Measurements from ENCODE around the gene EDN2.

The EDN2 gene

GRCh38 chr1:41516168-41517061 lies 31.9 kb upstream of the EDN2 start:
- peak overlapping the region; percentile 77 for H3K4me2 ChIP-seq (ENCODE audit: low read length, poor library complexity, severe bottlenecking)
- no peaks in the 10 kb centered on the region for H3K79me1 ChIP-seq (replicated peaks; ENCODE audit: low read length, poor library complexity, severe bottlenecking)
- no peak overlapping the region for H3K18ac ChIP-seq (ENCODE audit: low read depth in 1 of 2, low read length in 2 of 2)
- no peak overlapping the region for H2BK5ac ChIP-seq (ENCODE audit: low read depth, low read length, poor library complexity, severe bottlenecking)
- peak overlapping the region in 1 of 2 experiments; percentile 56 for H2BK12ac ChIP-seq (ENCODE audit: low read length in 2 of 2)
- H3K9me3 ChIP-seq (ENCODE audit: control insufficient read depth, low read length) = no peaks in the 10 kb centered on the region
- no peak overlapping the region for H2AFZ ChIP-seq (ENCODE audit: low read depth, low read length)
- H3K27ac ChIP-seq (ENCODE audit: low read length, poor library complexity, severe bottlenecking) = no peak overlapping the region
- H3K14ac ChIP-seq (ENCODE audit: low read length in 2 of 2) = peak overlapping the region in 1 of 2 experiments; percentile 49
- H3K4me1 ChIP-seq (ENCODE audit: control insufficient read depth, insufficient read depth, low read depth, low read length) = peaks cover 15% of the 10 kb centered on the region
- H3K27me3 ChIP-seq (ENCODE audit: control insufficient read depth in 1 of 2, insufficient read depth in 1 of 2, low read length in 2 of 2) = peaks cover 0 to 23% of the 10 kb centered on the region in 2 experiments
- H2BK15ac ChIP-seq (ENCODE audit: low read depth, poor library complexity, severe bottlenecking) = no peak overlapping the region
- H3K36me3 ChIP-seq (ENCODE audit: control insufficient read depth in 1 of 2, insufficient read depth in 2 of 2, low read depth in 1 of 2, low read length in 2 of 2) = peaks cover 0 to 30% of the 10 kb centered on the region in 2 experiments
- no peak overlapping the region for H3K23ac ChIP-seq (ENCODE audit: low read length in 2 of 2)
- H4K8ac ChIP-seq (ENCODE audit: low read length) = peak overlapping the region; percentile 22
- WGBS = 22% methylated on average over 53 of the region's 53 CpGs
- no peak overlapping the region for H3K4ac ChIP-seq (ENCODE audit: low read depth in 1 of 2, low read length in 2 of 2)
- H2AK5ac ChIP-seq (ENCODE audit: low read length, severe bottlenecking) = no peak overlapping the region
- peak overlapping the region; percentile 29 for H4K91ac ChIP-seq (ENCODE audit: low read length)
- H2BK120ac ChIP-seq (ENCODE audit: low read depth, low read length) = no peak overlapping the region
- peak overlapping the region; percentile 65 for H3K9ac ChIP-seq (ENCODE audit: low read length)
- peak; percentile 85 for DNase-seq
- peak overlapping the region; percentile 0 to 80 for H3K4me3 ChIP-seq (ENCODE audit: insufficient read depth in 1 of 2, low read depth in 1 of 2, low read length in 2 of 2)

GRCh38 chr1:41515778-41516167 lies 31.3 kb upstream of the EDN2 start:
- H3K79me1 ChIP-seq (replicated peaks; ENCODE audit: low read length, poor library complexity, severe bottlenecking) = no peaks in the 10 kb centered on the region
- H3K27me3 ChIP-seq (ENCODE audit: control insufficient read depth in 1 of 2, insufficient read depth in 1 of 2, low read length in 2 of 2) = peaks cover 0 to 23% of the 10 kb centered on the region in 2 experiments
- no peak overlapping the region for H2BK5ac ChIP-seq (ENCODE audit: low read depth, low read length, poor library complexity, severe bottlenecking)
- H3K36me3 ChIP-seq (ENCODE audit: control insufficient read depth in 1 of 2, insufficient read depth in 2 of 2, low read depth in 1 of 2, low read length in 2 of 2) = peaks cover 0 to 31% of the 10 kb centered on the region in 2 experiments
- H3K18ac ChIP-seq (ENCODE audit: low read depth in 1 of 2, low read length in 2 of 2) = peak overlapping the region; percentile 2 to 40
- H3K27ac ChIP-seq (ENCODE audit: low read length, poor library complexity, severe bottlenecking) = no peak overlapping the region
- H2AFZ ChIP-seq (ENCODE audit: low read depth, low read length) = peak overlapping the region; percentile 47
- H4K8ac ChIP-seq (ENCODE audit: low read length) = no peak overlapping the region
- H3K4me1 ChIP-seq (ENCODE audit: control insufficient read depth, insufficient read depth, low read depth, low read length) = peaks cover 15% of the 10 kb centered on the region
- H3K23ac ChIP-seq (ENCODE audit: low read length in 2 of 2) = no peak overlapping the region
- no peak overlapping the region for H2AK5ac ChIP-seq (ENCODE audit: low read length, severe bottlenecking)
- H3K9me3 ChIP-seq (ENCODE audit: control insufficient read depth, low read length) = no peaks in the 10 kb centered on the region
- H3K4me2 ChIP-seq (ENCODE audit: low read length, poor library complexity, severe bottlenecking) = no peak overlapping the region
- no peak overlapping the region for H3K14ac ChIP-seq (ENCODE audit: low read length in 2 of 2)
- H3K9ac ChIP-seq (ENCODE audit: low read length) = no peak overlapping the region
- WGBS = 22% methylated on average over 6 of the region's 6 CpGs
- no peak overlapping the region for H2BK15ac ChIP-seq (ENCODE audit: low read depth, poor library complexity, severe bottlenecking)
- DNase-seq = no peak
- H4K91ac ChIP-seq (ENCODE audit: low read length) = no peak overlapping the region
- H2BK120ac ChIP-seq (ENCODE audit: low read depth, low read length) = no peak overlapping the region
- no peak overlapping the region for H3K4me3 ChIP-seq (ENCODE audit: insufficient read depth in 1 of 2, low read depth in 1 of 2, low read length in 2 of 2)
- H2BK12ac ChIP-seq (ENCODE audit: low read length in 2 of 2) = no peak overlapping the region
- no peak overlapping the region for H3K4ac ChIP-seq (ENCODE audit: low read depth in 1 of 2, low read length in 2 of 2)

- H3K9ac ChIP-seq (ENCODE audit: low read length) = no peak overlapping the region
Observed at GRCh38 chr1:41515131-41515678, 30.7 kb upstream of the EDN2 start.

GRCh38 chr1:41514381-41514780 lies 29.9 kb upstream of the EDN2 start:
- 90% methylated on average over 8 of the region's 8 CpGs for WGBS
- H3K23ac ChIP-seq (ENCODE audit: low read length in 2 of 2) = no peak overlapping the region

More at GRCh38 chr1:41515131-41515678, 30.7 kb upstream of the EDN2 start:
- H2BK5ac ChIP-seq (ENCODE audit: low read depth, low read length, poor library complexity, severe bottlenecking) = no peak overlapping the region
- H3K27ac ChIP-seq (ENCODE audit: low read length, poor library complexity, severe bottlenecking) = no peak overlapping the region
- no peak overlapping the region for H3K23ac ChIP-seq (ENCODE audit: low read length in 2 of 2)
- no peak overlapping the region for H2BK120ac ChIP-seq (ENCODE audit: low read depth, low read length)
- no peak overlapping the region for H3K18ac ChIP-seq (ENCODE audit: low read depth in 1 of 2, low read length in 2 of 2)
- peaks cover 15% of the 10 kb centered on the region for H3K4me1 ChIP-seq (ENCODE audit: control insufficient read depth, insufficient read depth, low read depth, low read length)
- H3K36me3 ChIP-seq (ENCODE audit: control insufficient read depth in 1 of 2, insufficient read depth in 2 of 2, low read depth in 1 of 2, low read length in 2 of 2) = peaks cover 0 to 36% of the 10 kb centered on the region in 2 experiments
- H3K27me3 ChIP-seq (ENCODE audit: control insufficient read depth in 1 of 2, insufficient read depth in 1 of 2, low read length in 2 of 2) = peaks cover 0 to 18% of the 10 kb centered on the region in 2 experiments
- H3K4me2 ChIP-seq (ENCODE audit: low read length, poor library complexity, severe bottlenecking) = no peak overlapping the region
- H2AFZ ChIP-seq (ENCODE audit: low read depth, low read length) = no peak overlapping the region
- H2BK12ac ChIP-seq (ENCODE audit: low read length in 2 of 2) = no peak overlapping the region
- H3K4me3 ChIP-seq (ENCODE audit: insufficient read depth in 1 of 2, low read depth in 1 of 2, low read length in 2 of 2) = peak overlapping the region in 1 of 2 experiments; percentile 14
- H3K4ac ChIP-seq (ENCODE audit: low read depth in 1 of 2, low read length in 2 of 2) = no peak overlapping the region
- no peak for DNase-seq
- no peaks in the 10 kb centered on the region for H3K79me1 ChIP-seq (replicated peaks; ENCODE audit: low read length, poor library complexity, severe bottlenecking)
- no peak overlapping the region for H3K14ac ChIP-seq (ENCODE audit: low read length in 2 of 2)
- H2BK15ac ChIP-seq (ENCODE audit: low read depth, poor library complexity, severe bottlenecking) = no peak overlapping the region
- no peak overlapping the region for H4K8ac ChIP-seq (ENCODE audit: low read length)
- H4K91ac ChIP-seq (ENCODE audit: low read length) = no peak overlapping the region
- H2AK5ac ChIP-seq (ENCODE audit: low read length, severe bottlenecking) = no peak overlapping the region
- 94% methylated on average over 5 of the region's 5 CpGs for WGBS
- H3K9me3 ChIP-seq (ENCODE audit: control insufficient read depth, low read length) = no peaks in the 10 kb centered on the region

More at GRCh38 chr1:41514381-41514780, 29.9 kb upstream of the EDN2 start:
- peaks cover 0 to 38% of the 10 kb centered on the region in 2 experiments for H3K36me3 ChIP-seq (ENCODE audit: control insufficient read depth in 1 of 2, insufficient read depth in 2 of 2, low read depth in 1 of 2, low read length in 2 of 2)
- no peak overlapping the region for H2BK15ac ChIP-seq (ENCODE audit: low read depth, poor library complexity, severe bottlenecking)
- no peak overlapping the region for H3K14ac ChIP-seq (ENCODE audit: low read length in 2 of 2)
- no peak overlapping the region for H2AK5ac ChIP-seq (ENCODE audit: low read length, severe bottlenecking)
- H4K91ac ChIP-seq (ENCODE audit: low read length) = no peak overlapping the region
- H4K8ac ChIP-seq (ENCODE audit: low read length) = no peak overlapping the region
- H2BK5ac ChIP-seq (ENCODE audit: low read depth, low read length, poor library complexity, severe bottlenecking) = no peak overlapping the region
- no peak overlapping the region for H3K4me3 ChIP-seq (ENCODE audit: insufficient read depth in 1 of 2, low read depth in 1 of 2, low read length in 2 of 2)
- H2BK12ac ChIP-seq (ENCODE audit: low read length in 2 of 2) = no peak overlapping the region
- DNase-seq = no peak
- no peak overlapping the region for H2AFZ ChIP-seq (ENCODE audit: low read depth, low read length)
- H3K9ac ChIP-seq (ENCODE audit: low read length) = no peak overlapping the region
- no peaks in the 10 kb centered on the region for H3K79me1 ChIP-seq (replicated peaks; ENCODE audit: low read length, poor library complexity, severe bottlenecking)
- H3K27me3 ChIP-seq (ENCODE audit: control insufficient read depth in 1 of 2, insufficient read depth in 1 of 2, low read length in 2 of 2) = peaks cover 0 to 18% of the 10 kb centered on the region in 2 experiments
- H3K4ac ChIP-seq (ENCODE audit: low read depth in 1 of 2, low read length in 2 of 2) = no peak overlapping the region
- no peak overlapping the region for H3K18ac ChIP-seq (ENCODE audit: low read depth in 1 of 2, low read length in 2 of 2)
- no peak overlapping the region for H3K27ac ChIP-seq (ENCODE audit: low read length, poor library complexity, severe bottlenecking)
- no peaks in the 10 kb centered on the region for H3K9me3 ChIP-seq (ENCODE audit: control insufficient read depth, low read length)
- peaks cover 16% of the 10 kb centered on the region for H3K4me1 ChIP-seq (ENCODE audit: control insufficient read depth, insufficient read depth, low read depth, low read length)
- H3K4me2 ChIP-seq (ENCODE audit: low read length, poor library complexity, severe bottlenecking) = no peak overlapping the region
- no peak overlapping the region for H2BK120ac ChIP-seq (ENCODE audit: low read depth, low read length)

All from mesenchymal stem cell (in vitro differentiated cells and primary cell).